Large intestine (tissue), 3 donors: ENCODE results near the gene STK38. TPM values are rescaled to one million over a fixed set of nuclear protein-coding genes. Genes with fewer than 3 reads are reported as not detected.

Experiments used
- DNase-seq, 2 donors: peaks; one replicate each; pipeline versions ENCODE4 v3.0.0 to v3.0.0-alpha.2; 2013
- H3K27ac ChIP-seq: one replicate; pipeline ENCODE4 v1.5.1; 2013; ENCODE audit warnings: low read length
- H3K27me3 ChIP-seq: 2 replicates; pipeline ENCODE4 v1.6.1; 2013; ENCODE audit warnings: low read length; ENCODE audit not compliant: control insufficient read depth, insufficient read depth
- H3K36me3 ChIP-seq: 2 replicates; pipeline ENCODE4 v1.6.1; 2013; ENCODE audit warnings: low read length; ENCODE audit not compliant: control insufficient read depth, insufficient read depth
- H3K4me1 ChIP-seq: one replicate; pipeline ENCODE4 v1.6.1; 2013; ENCODE audit warnings: low read length; ENCODE audit not compliant: control insufficient read depth, insufficient read depth
- H3K4me3 ChIP-seq: one replicate; pipeline ENCODE4 v1.5.1; 2013; ENCODE audit warnings: low read length
- H3K9me3 ChIP-seq: one replicate; pipeline ENCODE4 v1.6.1; 2013; ENCODE audit warnings: mild to moderate bottlenecking, low read depth, low read length, moderate library complexity; ENCODE audit not compliant: control insufficient read depth
- whole genome bisulfite sequencing: methylation state at CpG from one replicate; pipeline ENCODE4 v1.1.5; 2013; ENCODE audit warnings: low lambda C conversion rate; ENCODE audit not compliant: insufficient coverage; 5-methylcytosine and 5-hydroxymethylcytosine counted together
- polyA plus RNA-seq: library from polyadenylated mRNA; unstranded; fragments of 120-200 nt; gene quantifications from one replicate; pipeline ENCODE4 v1.2.1, GENCODE V29; 2013

Gene STK38
- polyA plus RNA-seq, 1 donor, result 43.3 TPM

DNA sequence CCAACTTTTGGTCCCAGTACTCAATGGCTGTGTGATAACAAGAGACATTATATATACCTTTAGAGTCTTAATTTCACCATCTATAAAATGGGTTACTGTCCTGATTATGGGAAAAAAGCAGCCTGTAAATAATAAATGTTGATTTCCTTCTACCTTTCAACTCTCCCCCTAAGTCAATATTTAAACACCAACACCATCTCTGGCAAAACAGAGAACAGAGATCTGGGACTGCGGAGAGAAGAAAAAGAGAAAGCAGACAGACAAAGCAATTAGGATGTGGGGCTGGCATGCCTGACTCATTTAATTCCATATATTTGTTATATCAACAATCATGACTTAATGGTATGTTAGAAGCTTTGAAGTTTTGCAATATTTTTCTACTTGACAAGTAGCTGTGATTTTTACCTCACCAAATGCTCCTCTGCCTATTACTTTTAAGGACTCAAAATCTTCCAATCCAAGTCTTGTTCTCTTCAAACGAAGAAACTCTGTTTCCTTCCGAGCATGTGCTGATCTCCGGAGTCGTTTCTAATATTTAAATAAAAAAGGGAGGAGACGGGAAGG lies 23.3 kb downstream of the STK38 start:
- H3K9me3 ChIP-seq, result no peaks in the 10 kb centered on the region
- H3K27me3 ChIP-seq, result no peaks in the 10 kb centered on the region
- H3K4me3 ChIP-seq, result no peak overlapping the region
- H3K36me3 ChIP-seq, result peaks cover 46% of the 10 kb centered on the region
- 92% methylated on average over 4 of the region's 6 CpGs for WGBS
- no peaks in the 10 kb centered on the region for H3K4me1 ChIP-seq
- no peak overlapping the region for H3K27ac ChIP-seq
- no peak for DNase-seq

DNA sequence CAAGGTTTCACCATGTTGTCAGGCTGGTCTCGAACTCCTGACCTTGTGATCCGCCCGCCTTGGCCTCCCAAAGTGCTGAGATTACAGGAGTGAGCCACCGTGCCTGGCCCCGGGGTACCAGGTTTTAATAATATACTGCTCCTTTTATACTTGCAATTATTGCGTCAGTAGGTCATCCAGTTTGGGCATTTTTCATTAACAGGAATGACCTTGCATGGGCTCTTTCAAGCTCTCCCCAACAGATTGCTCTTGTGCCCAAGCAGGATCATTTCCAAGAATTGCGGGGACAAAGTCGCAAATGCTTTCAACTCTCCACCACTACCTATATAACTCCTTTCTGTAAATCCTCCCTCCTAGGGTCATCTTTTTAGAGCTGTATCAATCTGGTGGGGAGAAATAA lies 23.8 kb downstream of the STK38 start:
- Histone ChIP-seq H3K27ac (no peak overlapping the region), H3K36me3 (peaks cover 48% of the 10 kb centered on the region), H3K4me1 (no peaks in the 10 kb centered on the region), H3K27me3 (no peaks in the 10 kb centered on the region), H3K9me3 (no peaks in the 10 kb centered on the region), H3K4me3 (no peak overlapping the region)
- no CpG with 5 or more reads among the region's 8 CpGs for WGBS
- no peak for DNase-seq

DNA sequence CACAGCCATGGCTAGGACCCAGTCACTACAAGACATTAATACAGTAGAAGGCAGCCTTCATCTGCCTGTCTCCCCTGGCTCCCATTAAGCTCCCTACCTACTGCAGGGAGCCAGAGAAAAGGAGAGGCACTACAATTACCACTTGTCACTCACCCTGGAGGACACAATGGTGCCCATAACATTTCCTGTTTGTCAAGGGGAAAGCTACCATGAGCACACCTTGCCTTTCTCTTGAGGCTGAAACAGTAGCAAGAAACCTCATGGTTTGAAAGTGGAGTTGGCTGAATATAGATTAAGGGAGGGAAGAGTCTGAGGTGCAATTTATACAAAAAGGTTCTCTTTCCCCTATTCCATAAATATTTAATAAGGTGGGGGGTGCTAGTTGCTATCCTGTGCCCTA lies 27.9 kb downstream of the STK38 start:
- no peak for DNase-seq
- Histone ChIP-seq H3K27ac (no peak overlapping the region), H3K27me3 (no peaks in the 10 kb centered on the region), H3K36me3 (peaks cover 42% of the 10 kb centered on the region), H3K4me1 (peaks cover 17% of the 10 kb centered on the region), H3K9me3 (no peaks in the 10 kb centered on the region), H3K4me3 (no peak overlapping the region)

DNA sequence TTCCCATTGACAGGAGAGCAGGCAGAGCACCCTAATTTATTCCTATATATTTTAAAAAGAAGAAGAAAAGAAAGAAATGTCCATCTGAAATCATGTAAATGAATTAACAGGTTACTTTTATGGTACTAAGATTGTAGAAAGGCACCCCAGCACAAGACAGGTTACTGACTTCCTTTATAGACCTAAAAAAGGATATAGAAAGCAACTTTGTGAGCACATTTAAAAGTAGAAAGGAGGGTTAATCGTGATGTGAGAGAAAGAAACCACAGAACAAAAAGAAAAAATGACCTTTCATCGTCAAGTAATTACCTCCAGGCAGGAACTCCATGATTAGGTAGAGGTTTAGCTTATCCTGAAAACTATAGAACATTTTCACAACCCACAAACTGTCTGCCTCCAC lies 29.9 kb downstream of the STK38 start:
- H3K4me1 ChIP-seq, result peaks cover 17% of the 10 kb centered on the region
- peaks cover 30% of the 10 kb centered on the region for H3K36me3 ChIP-seq
- 17% methylated on average over 1 of the region's 2 CpGs for WGBS
- no peaks in the 10 kb centered on the region for H3K9me3 ChIP-seq
- no peak for DNase-seq
- H3K4me3 ChIP-seq, result no peak overlapping the region
- no peaks in the 10 kb centered on the region for H3K27me3 ChIP-seq
- no peak overlapping the region for H3K27ac ChIP-seq

DNA sequence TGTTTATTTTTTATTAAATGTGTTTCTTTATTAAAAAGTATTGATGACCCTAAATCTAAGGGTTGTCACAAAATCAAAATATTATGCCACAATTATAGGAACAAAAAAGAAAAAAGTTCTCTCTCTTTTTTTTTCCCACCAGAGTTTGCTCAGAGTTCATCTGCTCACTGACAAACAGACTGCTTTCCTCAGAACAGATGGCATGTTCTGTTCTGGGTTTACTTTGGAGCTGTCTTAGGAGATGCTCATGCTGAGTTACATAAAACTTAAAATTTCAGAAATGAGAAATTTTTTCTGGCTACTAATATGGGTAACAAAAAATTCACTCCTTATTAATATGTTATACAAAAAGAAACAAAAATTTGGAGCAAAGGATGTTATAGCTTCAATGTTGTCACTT lies 30.3 kb downstream of the STK38 start:
- H3K27ac ChIP-seq, result peak overlapping the region; percentile 70
- no peak overlapping the region for H3K4me3 ChIP-seq
- H3K4me1 ChIP-seq, result peaks cover 17% of the 10 kb centered on the region
- H3K36me3 ChIP-seq, result peaks cover 29% of the 10 kb centered on the region
- DNase-seq, result no peak
- H3K9me3 ChIP-seq, result no peaks in the 10 kb centered on the region
- no peaks in the 10 kb centered on the region for H3K27me3 ChIP-seq

DNA sequence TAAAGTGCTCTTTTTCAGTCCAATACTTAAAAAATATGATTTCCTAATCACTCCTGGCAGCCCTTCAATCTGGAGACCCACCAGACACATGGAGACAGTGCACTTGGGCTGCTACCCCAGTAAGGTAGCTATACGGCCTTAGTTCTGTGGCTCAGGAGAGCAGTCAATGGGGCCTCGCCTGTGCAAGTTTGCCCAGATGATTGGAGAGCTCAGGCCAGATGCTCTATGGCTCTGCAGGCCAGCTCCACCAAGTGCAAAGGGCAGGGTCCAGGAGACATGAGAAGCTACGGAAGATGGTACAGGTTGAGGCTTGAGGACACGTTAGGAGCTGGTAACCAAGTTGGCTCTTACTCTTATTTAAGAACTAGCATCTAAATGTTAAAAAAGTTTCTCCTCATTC lies 30.7 kb downstream of the STK38 start:
- no CpG with 5 or more reads among the region's 4 CpGs for WGBS
- peak overlapping the region; percentile 70 for H3K27ac ChIP-seq
- H3K27me3 ChIP-seq, result no peaks in the 10 kb centered on the region
- peaks cover 29% of the 10 kb centered on the region for H3K36me3 ChIP-seq
- peak; percentile 30 to 61 for DNase-seq
- no peak overlapping the region for H3K4me3 ChIP-seq
- H3K4me1 ChIP-seq, result peaks cover 17% of the 10 kb centered on the region
- no peaks in the 10 kb centered on the region for H3K9me3 ChIP-seq

DNA sequence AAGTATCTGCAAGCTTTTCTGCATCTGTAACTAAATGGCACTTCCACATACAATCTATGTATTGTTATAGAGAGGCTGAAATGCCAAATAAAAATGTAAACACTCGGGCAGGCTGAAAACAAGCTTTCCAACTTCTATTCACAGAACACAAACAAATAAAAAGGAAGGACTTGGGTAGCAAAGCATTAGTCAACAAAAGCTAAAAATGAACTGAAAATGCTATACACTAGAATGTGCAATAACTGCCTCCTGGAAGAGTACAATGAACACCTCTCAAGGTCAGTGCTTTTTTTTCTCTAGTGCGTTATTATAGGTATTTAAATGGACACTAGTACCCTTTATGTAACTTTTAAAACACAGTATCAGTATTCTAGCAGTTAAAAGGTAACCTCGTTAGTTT lies 31.4 kb downstream of the STK38 start:
- Histone ChIP-seq H3K36me3 (peaks cover 33% of the 10 kb centered on the region), H3K9me3 (no peaks in the 10 kb centered on the region), H3K27me3 (no peaks in the 10 kb centered on the region), H3K4me1 (peaks cover 17% of the 10 kb centered on the region), H3K27ac (peak overlapping the region; percentile 70), H3K4me3 (no peak overlapping the region)
- WGBS, result 50% methylated on average over 1 of the region's 3 CpGs
- DNase-seq, result no peak

DNA sequence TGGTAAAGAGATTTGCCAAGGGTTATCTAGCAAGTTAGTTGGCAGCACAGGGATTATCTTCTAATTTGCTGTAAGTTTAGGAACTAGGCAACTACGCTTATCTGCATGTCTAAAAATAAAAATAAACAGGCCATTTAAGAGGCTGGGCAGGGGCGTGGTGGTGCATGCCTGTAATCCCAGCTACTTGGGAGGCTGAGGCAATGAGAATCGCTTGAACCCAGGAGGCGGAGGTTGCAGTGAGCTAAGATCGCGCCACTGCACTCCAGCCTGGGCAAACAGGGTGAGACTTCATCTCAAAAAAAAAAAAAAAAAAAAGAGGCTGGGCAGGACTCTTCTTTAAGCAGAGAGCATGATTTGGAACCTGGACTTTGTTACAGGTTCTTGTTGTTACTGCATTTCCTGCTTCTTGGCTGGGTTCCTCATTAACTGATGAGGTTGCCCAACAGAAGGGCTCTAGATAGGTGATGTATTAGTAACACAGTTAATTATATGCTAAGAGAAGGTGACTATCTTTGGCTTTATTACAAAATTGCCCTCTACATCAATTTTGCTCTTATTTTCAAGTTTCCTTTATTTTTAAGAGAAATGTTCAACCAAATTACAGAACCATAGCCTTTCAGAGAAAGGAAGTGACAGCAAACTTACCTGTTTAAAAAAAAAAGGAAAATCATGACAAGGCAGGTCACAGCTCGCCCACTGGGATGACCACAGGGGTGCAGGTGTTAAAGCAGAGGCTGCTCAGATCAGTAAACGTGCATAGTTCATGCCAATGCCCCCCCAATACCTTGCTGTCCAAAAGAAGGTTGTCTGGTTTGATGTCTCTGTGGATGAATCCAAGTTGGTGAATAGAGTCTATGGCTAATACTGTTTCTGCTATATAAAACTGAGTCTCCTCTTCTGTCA lies 32.5 kb downstream of the STK38 start:
- H3K27ac ChIP-seq, result peak overlapping the region; percentile 78
- no peak overlapping the region for H3K4me3 ChIP-seq
- no CpG with 5 or more reads among the region's 8 CpGs for WGBS
- no peaks in the 10 kb centered on the region for H3K27me3 ChIP-seq
- H3K9me3 ChIP-seq, result peaks cover 9% of the 10 kb centered on the region
- H3K36me3 ChIP-seq, result peaks cover 35% of the 10 kb centered on the region
- DNase-seq, result peak; percentile 76 to 89
- H3K4me1 ChIP-seq, result peaks cover 17% of the 10 kb centered on the region

DNA sequence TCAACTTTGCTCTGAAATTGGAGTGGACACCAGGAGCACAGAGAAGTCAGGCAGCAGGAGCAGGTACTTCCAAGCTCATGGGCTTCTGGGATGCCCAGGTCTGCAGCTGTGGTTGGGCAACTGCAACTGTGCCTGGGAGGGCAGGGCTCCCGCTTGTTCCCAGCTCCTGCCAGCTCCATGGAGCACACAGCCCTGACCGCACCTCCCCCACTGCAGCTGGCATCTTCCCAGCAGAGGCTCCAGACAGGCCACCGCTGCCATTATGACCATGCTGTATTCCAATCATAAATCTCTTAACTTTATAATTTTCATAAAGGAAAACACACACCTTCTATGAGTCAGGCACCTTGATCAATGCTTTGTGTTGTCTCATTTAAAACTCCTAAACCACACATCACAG lies 36.9 kb downstream of the STK38 start:
- H3K27ac ChIP-seq, result no peak overlapping the region

DNA sequence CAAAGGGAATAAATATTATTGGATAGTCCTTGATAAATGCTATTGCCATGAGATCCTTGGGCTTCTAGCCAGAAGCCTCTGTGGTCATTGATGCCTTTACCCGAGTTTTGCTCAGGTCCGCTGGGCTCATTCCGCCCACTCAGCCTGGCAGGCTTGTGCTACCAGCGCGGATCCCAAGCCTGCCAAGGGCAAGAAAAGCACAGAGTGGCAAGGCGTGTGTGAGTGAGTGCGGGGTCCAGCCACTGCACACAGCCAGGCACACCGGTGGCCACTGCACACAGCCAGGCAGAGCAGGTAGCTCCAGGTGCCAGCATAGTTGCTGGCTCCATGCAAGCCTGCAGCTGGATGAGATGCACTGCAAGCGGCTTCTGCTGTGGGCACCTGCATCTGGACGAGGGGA lies 38.7 kb downstream of the STK38 start:
- no CpG with 5 or more reads among the region's 10 CpGs for WGBS
- DNase-seq, result no peak
- H3K36me3 ChIP-seq, result peaks cover 38% of the 10 kb centered on the region
- no peaks in the 10 kb centered on the region for H3K27me3 ChIP-seq
- peaks cover 35% of the 10 kb centered on the region for H3K4me1 ChIP-seq
- H3K9me3 ChIP-seq, result peaks cover 13% of the 10 kb centered on the region
- no peak overlapping the region for H3K27ac ChIP-seq
- H3K4me3 ChIP-seq, result no peak overlapping the region

More for the DNA sequence above, 36.9 kb downstream of the STK38 start:
- no CpG with 5 or more reads among the region's 3 CpGs for WGBS
- no peak for DNase-seq
- peaks cover 13% of the 10 kb centered on the region for H3K9me3 ChIP-seq
- H3K4me3 ChIP-seq, result no peak overlapping the region
- H3K27me3 ChIP-seq, result no peaks in the 10 kb centered on the region
- peaks cover 36% of the 10 kb centered on the region for H3K36me3 ChIP-seq
- peaks cover 27% of the 10 kb centered on the region for H3K4me1 ChIP-seq

DNA sequence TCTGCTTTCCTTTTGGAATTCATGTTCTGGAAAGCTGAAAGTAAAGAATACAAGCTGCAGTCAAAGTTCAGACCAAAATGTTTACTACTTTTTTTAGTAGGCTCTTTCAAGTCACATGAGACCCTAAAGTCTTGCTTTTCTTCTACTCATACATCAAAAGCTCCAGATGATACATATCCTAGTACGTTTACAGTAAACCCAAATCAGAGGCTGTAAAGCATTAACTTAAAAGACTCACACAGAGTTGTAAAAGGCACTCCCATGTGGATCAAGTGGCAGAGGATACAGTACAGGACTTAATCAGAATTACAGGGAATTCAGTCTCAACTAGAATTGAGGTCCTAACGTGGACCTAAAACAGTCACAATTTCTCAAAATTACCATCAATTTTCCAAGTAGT lies 40.7 kb downstream of the STK38 start:
- Histone ChIP-seq H3K4me3 (no peak overlapping the region), H3K27ac (peak overlapping the region; percentile 77), H3K9me3 (peaks cover 13% of the 10 kb centered on the region), H3K36me3 (peaks cover 32% of the 10 kb centered on the region), H3K27me3 (no peaks in the 10 kb centered on the region), H3K4me1 (peaks cover 43% of the 10 kb centered on the region)
- no CpG with 5 or more reads among the region's 2 CpGs for WGBS
- peak; percentile 25 to 77 for DNase-seq
